ENCODE measurements around the gene HS3ST4. TPM values are rescaled to one million over a fixed set of nuclear protein-coding genes. Genes with fewer than 3 reads are reported as not detected.

HS3ST4 gene
- total RNA-seq, 1 experiment from 2014 or later: not detected

DNA sequence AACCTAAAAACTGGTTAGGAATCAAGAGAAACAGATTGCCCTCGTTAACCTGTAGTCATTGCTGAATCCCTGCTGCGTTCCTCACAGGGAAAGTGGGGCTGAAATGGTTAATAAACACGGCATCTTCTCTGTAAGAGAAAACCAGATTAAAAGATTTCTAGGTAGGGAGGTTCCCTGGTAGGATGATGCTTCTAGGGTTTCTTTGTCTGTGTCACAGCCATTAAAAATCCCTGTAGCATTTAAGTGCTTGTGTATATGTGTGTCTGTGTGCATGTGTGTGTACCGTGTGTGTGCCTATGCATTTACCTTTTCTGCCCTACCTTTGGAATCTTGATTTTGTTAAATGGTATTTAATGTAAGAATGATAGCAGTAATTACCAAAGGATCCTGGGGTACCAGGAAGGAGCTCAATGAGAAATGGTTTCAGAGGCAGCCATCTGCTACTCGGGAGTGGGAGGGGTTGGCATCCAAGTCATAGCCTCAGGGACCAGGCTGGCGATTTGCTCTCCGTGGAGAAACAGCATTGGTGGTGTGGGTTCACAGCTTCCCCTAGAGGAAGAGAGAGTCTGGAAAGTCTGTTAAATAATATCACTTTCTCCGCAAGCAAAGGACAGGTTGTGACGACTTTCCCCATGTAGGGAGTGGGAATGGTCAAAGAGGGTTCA lies 177.1 kb downstream of the HS3ST4 start:
- ChIA-PET CTCF (interaction anchor here (1.0 kb wide), 1 partner anchor 29 kb away, joined by 4 read pairs; no protein-coding TSS in a partner anchor), POLR2A (no interaction called here)
- intact Hi-C loops (cut with micrococcal nuclease): no loop called here
- Mint-ChIP-seq H3K27ac (ENCODE audit: low read depth, unreplicated experiment) (no peak overlapping the region), H3K4me1 (ENCODE audit: insufficient read depth, unreplicated experiment) (no peaks in the 10 kb centered on the region), H3K9me3 (ENCODE audit: unreplicated experiment) (peaks cover 59% of the 10 kb centered on the region), H3K27me3 (ENCODE audit: insufficient read depth, unreplicated experiment) (no peaks in the 10 kb centered on the region), H3K36me3 (ENCODE audit: insufficient read depth, unreplicated experiment) (no peaks in the 10 kb centered on the region), H3K4me3 (ENCODE audit: unreplicated experiment) (no peak overlapping the region)
- BruUV-seq (replicated peaks): no TSS peak
- no peak for DNase-seq (ENCODE audit: unreplicated experiment)
- no peak for TF ChIP-seq CTCF (IDR thresholded peaks at IDR 0.05; ENCODE audit: unreplicated experiment)

DNA sequence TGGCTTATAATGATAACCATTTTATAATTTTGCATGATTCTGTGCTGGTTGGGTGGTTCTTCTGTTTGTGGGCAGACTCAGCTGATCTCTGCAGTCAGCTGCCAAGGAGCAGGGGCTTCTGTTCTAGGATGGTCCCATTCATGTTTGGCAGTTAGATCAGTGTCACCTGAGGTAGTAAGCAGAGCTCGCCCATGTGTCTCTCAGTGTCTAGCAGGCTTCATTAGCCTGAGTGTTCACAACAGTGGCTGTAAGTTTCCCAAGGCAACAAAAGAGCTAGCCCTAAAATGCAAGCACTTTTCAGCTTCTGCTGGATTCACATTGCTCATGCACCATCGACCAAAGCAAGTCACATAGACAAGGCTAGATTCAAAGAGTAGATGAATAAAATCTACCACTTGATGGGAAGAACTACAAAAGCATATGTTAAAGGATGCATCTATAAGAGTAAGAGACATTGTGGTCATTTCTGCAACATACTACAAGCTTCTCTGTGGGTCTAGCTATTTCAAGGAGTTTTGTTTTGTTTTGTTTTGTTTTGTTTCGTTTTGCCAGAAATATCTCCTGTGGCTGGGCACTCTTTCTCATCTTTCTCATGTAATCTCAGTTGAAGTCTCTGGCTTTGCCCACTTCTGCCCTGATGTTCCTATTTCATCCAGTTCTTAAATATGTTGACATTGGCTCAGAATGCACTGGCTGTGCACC lies 180.8 kb downstream of the HS3ST4 start:
- Mint-ChIP-seq H3K36me3 (ENCODE audit: insufficient read depth, unreplicated experiment) (no peaks in the 10 kb centered on the region), H3K27ac (ENCODE audit: low read depth, unreplicated experiment) (no peak overlapping the region), H3K9me3 (ENCODE audit: unreplicated experiment) (peaks cover 66% of the 10 kb centered on the region), H3K4me1 (ENCODE audit: insufficient read depth, unreplicated experiment) (no peaks in the 10 kb centered on the region), H3K27me3 (ENCODE audit: insufficient read depth, unreplicated experiment) (no peaks in the 10 kb centered on the region), H3K4me3 (ENCODE audit: unreplicated experiment) (no peak overlapping the region)
- BruUV-seq (replicated peaks): no TSS peak
- intact Hi-C loops (cut with micrococcal nuclease): no loop called here
- DNase-seq (ENCODE audit: unreplicated experiment): no peak
- TF ChIP-seq CTCF (IDR thresholded peaks at IDR 0.05; ENCODE audit: unreplicated experiment): no peak
- POLR2A ChIA-PET: no interaction called here
- CTCF ChIA-PET: interaction anchor here (0.5 kb wide), 1 partner anchor 1316 kb away, joined by 5 read pairs; no protein-coding TSS in a partner anchor

- intact Hi-C loops (cut with micrococcal nuclease): no loop called here
- Mint-ChIP-seq H3K36me3 (ENCODE audit: insufficient read depth, unreplicated experiment) (no peaks in the 10 kb centered on the region), H3K27ac (ENCODE audit: low read depth, unreplicated experiment) (no peak overlapping the region), H3K27me3 (ENCODE audit: insufficient read depth, unreplicated experiment) (no peaks in the 10 kb centered on the region), H3K4me1 (ENCODE audit: insufficient read depth, unreplicated experiment) (no peaks in the 10 kb centered on the region), H3K9me3 (ENCODE audit: unreplicated experiment) (peaks cover 59% of the 10 kb centered on the region), H3K4me3 (ENCODE audit: unreplicated experiment) (no peak overlapping the region)
- no TSS peak for BruUV-seq (replicated peaks)
- no peak for TF ChIP-seq CTCF (IDR thresholded peaks at IDR 0.05; ENCODE audit: unreplicated experiment)
- POLR2A ChIA-PET: no interaction called here
- DNase-seq (ENCODE audit: unreplicated experiment): no peak
- CTCF ChIA-PET: no interaction called here
These were observed 182.4 kb downstream of the HS3ST4 start for GRCh38 chr16:25874196-25874595.

- TF ChIP-seq CTCF (IDR thresholded peaks at IDR 0.05; ENCODE audit: unreplicated experiment): no peak
- ChIA-PET CTCF (no interaction called here), POLR2A (no interaction called here)
- H3K27me3 Mint-ChIP-seq (ENCODE audit: insufficient read depth, unreplicated experiment): no peaks in the 10 kb centered on the region
- no peak overlapping the region for H3K4me3 Mint-ChIP-seq (ENCODE audit: unreplicated experiment)
- H3K4me1 Mint-ChIP-seq (ENCODE audit: insufficient read depth, unreplicated experiment): no peaks in the 10 kb centered on the region
- intact Hi-C loops (cut with micrococcal nuclease): no loop called here
- BruUV-seq (replicated peaks): no TSS peak
- peaks cover 48% of the 10 kb centered on the region for H3K9me3 Mint-ChIP-seq (ENCODE audit: unreplicated experiment)
- no peak for DNase-seq (ENCODE audit: unreplicated experiment)
- no peaks in the 10 kb centered on the region for H3K36me3 Mint-ChIP-seq (ENCODE audit: insufficient read depth, unreplicated experiment)
- no peak overlapping the region for H3K27ac Mint-ChIP-seq (ENCODE audit: low read depth, unreplicated experiment)
These were observed 184.3 kb downstream of the HS3ST4 start for GRCh38 chr16:25875956-25876598.
